Measurements from ENCODE around the gene C3orf80.

The C3orf80 gene

DNA sequence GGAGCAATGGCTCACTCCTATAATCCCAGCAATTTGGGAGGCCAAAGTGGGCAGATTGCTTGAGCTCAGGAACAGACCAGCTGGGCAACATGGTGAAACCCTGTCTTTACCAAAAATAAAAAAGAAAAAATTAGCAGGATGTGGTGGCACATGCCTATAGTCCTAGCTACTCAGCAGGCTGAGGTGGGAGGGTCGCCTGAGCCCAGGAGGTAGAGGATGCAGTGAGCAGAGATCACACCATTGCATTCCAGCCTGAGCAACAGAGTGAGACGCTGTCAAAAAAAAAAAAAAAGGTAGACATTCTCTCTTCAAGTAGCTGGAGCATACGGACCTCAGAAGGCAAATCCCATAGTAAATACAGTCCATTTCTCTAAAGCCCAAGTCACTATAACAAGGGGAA lies 7.1 kb upstream of the C3orf80 start (continued):
- TF ChIP-seq BACH2 (CRISPR knock-in tag; IDR thresholded peaks at IDR 0.05; ENCODE audit: borderline replicate concordance) (no peak), CSDC2 (CRISPR knock-in tag; IDR thresholded peaks at IDR 0.05) (no peak)

DNA sequence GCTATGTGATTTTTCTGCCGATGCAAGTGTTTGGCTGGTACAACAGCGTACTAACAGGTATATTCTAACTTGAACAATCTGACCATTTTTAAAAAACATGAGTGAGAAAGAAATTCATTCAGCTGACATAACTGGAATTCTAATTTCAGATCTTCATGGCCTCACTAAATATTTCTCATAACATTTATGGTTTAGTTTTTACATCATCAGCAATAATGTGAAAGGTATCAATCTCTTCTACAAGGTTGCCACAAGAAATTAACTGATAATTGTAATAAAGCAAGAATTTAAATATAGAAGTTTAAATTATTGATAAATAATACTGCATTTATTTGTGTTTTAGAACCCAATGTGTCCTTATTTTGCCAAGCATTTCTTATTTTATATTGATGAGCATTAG lies 5.2 kb upstream of the C3orf80 start:
- no peak for TF ChIP-seq ZFP30 (CRISPR knock-in tag; IDR thresholded peaks at IDR 0.05)
- no peak for TF ChIP-seq ZFP3 (CRISPR knock-in tag; IDR thresholded peaks at IDR 0.05)
- TF ChIP-seq ZNF565 (CRISPR knock-in tag; conservative IDR thresholded peaks at IDR 0.05; ENCODE audit: low read depth): no peak
- no peak for TF ChIP-seq ISL1 (CRISPR knock-in tag; IDR thresholded peaks at IDR 0.05)
- TF ChIP-seq CREB5 (CRISPR knock-in tag; IDR thresholded peaks at IDR 0.05; ENCODE audit: low read depth): no peak
- TF ChIP-seq ZNF70 (CRISPR knock-in tag; IDR thresholded peaks at IDR 0.05): no peak
- no peak for ATAC-seq

GRCh38 chr3:160221019-160221418 lies 4.2 kb upstream of the C3orf80 start:
- ATAC-seq: no peak
- TF ChIP-seq PATZ1 (CRISPR knock-in tag; IDR thresholded peaks at IDR 0.05; ENCODE audit: borderline replicate concordance) (no peak), ESRRG (CRISPR knock-in tag; IDR thresholded peaks at IDR 0.05) (no peak), ISL1 (CRISPR knock-in tag; IDR thresholded peaks at IDR 0.05) (no peak)

DNA sequence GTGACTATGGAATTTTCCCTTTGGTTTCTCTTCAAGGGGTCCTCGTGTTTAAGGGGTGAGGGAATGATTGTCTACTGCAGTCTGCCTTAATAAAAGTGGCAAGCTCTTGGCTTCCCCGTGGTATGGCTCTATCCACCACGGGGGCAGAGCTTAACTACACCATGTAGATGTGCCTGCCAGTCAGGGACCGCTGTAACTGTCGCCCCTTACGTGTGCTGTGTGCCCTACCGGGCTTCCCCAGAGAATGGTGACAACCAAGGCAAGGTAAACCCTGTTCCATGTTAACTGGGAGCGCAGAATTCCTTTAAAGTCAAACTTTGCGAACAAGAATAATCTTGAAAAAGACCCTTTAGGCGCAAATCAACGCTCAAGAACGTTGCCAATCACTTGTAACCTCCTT lies 966 bp upstream of the C3orf80 start:
- no peak for TF ChIP-seq GLIS3 (CRISPR knock-in tag; IDR thresholded peaks at IDR 0.05)
- no peak for TF ChIP-seq ZFP3 (CRISPR knock-in tag; IDR thresholded peaks at IDR 0.05)
- no peak for TF ChIP-seq CSDC2 (CRISPR knock-in tag; IDR thresholded peaks at IDR 0.05)
- no peak for TF ChIP-seq OSR1 (CRISPR knock-in tag; IDR thresholded peaks at IDR 0.05)
- no peak for TF ChIP-seq ZNF70 (CRISPR knock-in tag; IDR thresholded peaks at IDR 0.05)
- TF ChIP-seq TCF4 (CRISPR knock-in tag; IDR thresholded peaks at IDR 0.05; ENCODE audit: borderline replicate concordance): no peak
- TF ChIP-seq ZNF8 (CRISPR knock-in tag; IDR thresholded peaks at IDR 0.05): no peak
- TF ChIP-seq SNAI2 (CRISPR knock-in tag; IDR thresholded peaks at IDR 0.05): no peak
- TF ChIP-seq, protein P1, sequence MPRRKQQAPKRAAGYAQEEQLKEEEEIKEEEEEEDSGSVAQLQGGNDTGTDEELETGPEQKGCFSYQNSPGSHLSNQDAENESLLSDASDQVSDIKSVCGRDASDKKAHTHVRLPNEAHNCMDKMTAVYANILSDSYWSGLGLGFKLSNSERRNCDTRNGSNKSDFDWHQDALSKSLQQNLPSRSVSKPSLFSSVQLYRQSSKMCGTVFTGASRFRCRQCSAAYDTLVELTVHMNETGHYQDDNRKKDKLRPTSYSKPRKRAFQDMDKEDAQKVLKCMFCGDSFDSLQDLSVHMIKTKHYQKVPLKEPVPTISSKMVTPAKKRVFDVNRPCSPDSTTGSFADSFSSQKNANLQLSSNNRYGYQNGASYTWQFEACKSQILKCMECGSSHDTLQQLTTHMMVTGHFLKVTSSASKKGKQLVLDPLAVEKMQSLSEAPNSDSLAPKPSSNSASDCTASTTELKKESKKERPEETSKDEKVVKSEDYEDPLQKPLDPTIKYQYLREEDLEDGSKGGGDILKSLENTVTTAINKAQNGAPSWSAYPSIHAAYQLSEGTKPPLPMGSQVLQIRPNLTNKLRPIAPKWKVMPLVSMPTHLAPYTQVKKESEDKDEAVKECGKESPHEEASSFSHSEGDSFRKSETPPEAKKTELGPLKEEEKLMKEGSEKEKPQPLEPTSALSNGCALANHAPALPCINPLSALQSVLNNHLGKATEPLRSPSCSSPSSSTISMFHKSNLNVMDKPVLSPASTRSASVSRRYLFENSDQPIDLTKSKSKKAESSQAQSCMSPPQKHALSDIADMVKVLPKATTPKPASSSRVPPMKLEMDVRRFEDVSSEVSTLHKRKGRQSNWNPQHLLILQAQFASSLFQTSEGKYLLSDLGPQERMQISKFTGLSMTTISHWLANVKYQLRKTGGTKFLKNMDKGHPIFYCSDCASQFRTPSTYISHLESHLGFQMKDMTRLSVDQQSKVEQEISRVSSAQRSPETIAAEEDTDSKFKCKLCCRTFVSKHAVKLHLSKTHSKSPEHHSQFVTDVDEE (CRISPR knock-in tag; IDR thresholded peaks at IDR 0.05): no peak

GRCh38 chr3:160224811-160225175 lies 429 bp upstream of the C3orf80 start:
- no peak for ATAC-seq
- TF ChIP-seq ZC3H10 (CRISPR knock-in tag; IDR thresholded peaks at IDR 0.05): no peak
- TF ChIP-seq ESRRG (CRISPR knock-in tag; IDR thresholded peaks at IDR 0.05): no peak
- TF ChIP-seq RARB (CRISPR knock-in tag; IDR thresholded peaks at IDR 0.05): no peak
- no peak for TF ChIP-seq BACH2 (CRISPR knock-in tag; IDR thresholded peaks at IDR 0.05; ENCODE audit: borderline replicate concordance)
- TF ChIP-seq, protein P1 (CRISPR knock-in tag; IDR thresholded peaks at IDR 0.05): no peak
- TF ChIP-seq PATZ1 (CRISPR knock-in tag; IDR thresholded peaks at IDR 0.05; ENCODE audit: borderline replicate concordance): no peak
- no peak for TF ChIP-seq ZNF565 (CRISPR knock-in tag; conservative IDR thresholded peaks at IDR 0.05; ENCODE audit: low read depth)
- TF ChIP-seq, protein P2, sequence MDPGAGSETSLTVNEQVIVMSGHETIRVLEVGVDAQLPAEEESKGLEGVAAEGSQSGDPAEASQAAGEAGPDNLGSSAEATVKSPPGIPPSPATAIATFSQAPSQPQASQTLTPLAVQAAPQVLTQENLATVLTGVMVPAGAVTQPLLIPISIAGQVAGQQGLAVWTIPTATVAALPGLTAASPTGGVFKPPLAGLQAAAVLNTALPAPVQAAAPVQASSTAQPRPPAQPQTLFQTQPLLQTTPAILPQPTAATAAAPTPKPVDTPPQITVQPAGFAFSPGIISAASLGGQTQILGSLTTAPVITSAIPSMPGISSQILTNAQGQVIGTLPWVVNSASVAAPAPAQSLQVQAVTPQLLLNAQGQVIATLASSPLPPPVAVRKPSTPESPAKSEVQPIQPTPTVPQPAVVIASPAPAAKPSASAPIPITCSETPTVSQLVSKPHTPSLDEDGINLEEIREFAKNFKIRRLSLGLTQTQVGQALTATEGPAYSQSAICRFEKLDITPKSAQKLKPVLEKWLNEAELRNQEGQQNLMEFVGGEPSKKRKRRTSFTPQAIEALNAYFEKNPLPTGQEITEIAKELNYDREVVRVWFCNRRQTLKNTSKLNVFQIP (CRISPR knock-in tag; IDR thresholded peaks at IDR 0.05; ENCODE audit: borderline replicate concordance, low read depth): no peak
- TF ChIP-seq ZNF8 (CRISPR knock-in tag; IDR thresholded peaks at IDR 0.05): no peak
- no peak for TF ChIP-seq CREB5 (CRISPR knock-in tag; IDR thresholded peaks at IDR 0.05; ENCODE audit: low read depth)
- TF ChIP-seq ZFP3 (CRISPR knock-in tag; IDR thresholded peaks at IDR 0.05): no peak
- no peak for TF ChIP-seq TOX (CRISPR knock-in tag; IDR thresholded peaks at IDR 0.05; ENCODE audit: borderline replicate concordance)
- TF ChIP-seq OSR1 (CRISPR knock-in tag; IDR thresholded peaks at IDR 0.05): no peak

More for the DNA sequence above, 966 bp upstream of the C3orf80 start:
- ATAC-seq: no peak

Data from SK-N-SH treated with all-trans-retinoic acid at 6 μM for 48 hours (cell line).